ENCODE measurements around the gene DNPH1.

The DNPH1 gene

GRCh38 chr6:43254846-43255245 lies 25.6 kb upstream of the DNPH1 start:
- no peaks in the 10 kb centered on the region for H3K79me1 ChIP-seq (replicated peaks; ENCODE audit: low read length, poor library complexity, severe bottlenecking)
- H2AK5ac ChIP-seq (ENCODE audit: low read length, severe bottlenecking): no peak overlapping the region
- H3K27ac ChIP-seq (ENCODE audit: low read length, poor library complexity, severe bottlenecking): no peak overlapping the region
- H3K4ac ChIP-seq (ENCODE audit: low read depth in 1 of 2, low read length in 2 of 2): no peak overlapping the region
- peaks cover 1% of the 10 kb centered on the region for H3K4me1 ChIP-seq (ENCODE audit: control insufficient read depth, insufficient read depth, low read depth, low read length)
- no peak overlapping the region for H2BK5ac ChIP-seq (ENCODE audit: low read depth, low read length, poor library complexity, severe bottlenecking)
- no peak for DNase-seq
- peaks cover 61 to 63% of the 10 kb centered on the region in 2 experiments for H3K27me3 ChIP-seq (ENCODE audit: control insufficient read depth in 1 of 2, insufficient read depth in 1 of 2, low read length in 2 of 2)
- H2BK12ac ChIP-seq (ENCODE audit: low read length in 2 of 2): peak overlapping the region in 1 of 2 experiments; percentile 9
- H3K23ac ChIP-seq (ENCODE audit: low read length in 2 of 2): no peak overlapping the region
- no peak overlapping the region for H4K8ac ChIP-seq (ENCODE audit: low read length)
- H2AFZ ChIP-seq (ENCODE audit: low read depth, low read length): no peak overlapping the region
- no peak overlapping the region for H3K18ac ChIP-seq (ENCODE audit: low read depth in 1 of 2, low read length in 2 of 2)
- no peaks in the 10 kb centered on the region for H3K36me3 ChIP-seq (ENCODE audit: control insufficient read depth in 1 of 2, insufficient read depth in 2 of 2, low read depth in 1 of 2, low read length in 2 of 2)
- H2BK15ac ChIP-seq (ENCODE audit: low read depth, poor library complexity, severe bottlenecking): no peak overlapping the region
- H3K4me3 ChIP-seq (ENCODE audit: insufficient read depth in 1 of 2, low read depth in 1 of 2, low read length in 2 of 2): no peak overlapping the region
- 88% methylated on average over 11 of the region's 11 CpGs for WGBS
- H3K4me2 ChIP-seq (ENCODE audit: low read length, poor library complexity, severe bottlenecking): no peak overlapping the region
- no peak overlapping the region for H3K9ac ChIP-seq (ENCODE audit: low read length)
- no peak overlapping the region for H2BK120ac ChIP-seq (ENCODE audit: low read depth, low read length)
- no peak overlapping the region for H4K91ac ChIP-seq (ENCODE audit: low read length)
- no peaks in the 10 kb centered on the region for H3K9me3 ChIP-seq (ENCODE audit: control insufficient read depth, low read length)
- no peak overlapping the region for H3K14ac ChIP-seq (ENCODE audit: low read length in 2 of 2)

DNA sequence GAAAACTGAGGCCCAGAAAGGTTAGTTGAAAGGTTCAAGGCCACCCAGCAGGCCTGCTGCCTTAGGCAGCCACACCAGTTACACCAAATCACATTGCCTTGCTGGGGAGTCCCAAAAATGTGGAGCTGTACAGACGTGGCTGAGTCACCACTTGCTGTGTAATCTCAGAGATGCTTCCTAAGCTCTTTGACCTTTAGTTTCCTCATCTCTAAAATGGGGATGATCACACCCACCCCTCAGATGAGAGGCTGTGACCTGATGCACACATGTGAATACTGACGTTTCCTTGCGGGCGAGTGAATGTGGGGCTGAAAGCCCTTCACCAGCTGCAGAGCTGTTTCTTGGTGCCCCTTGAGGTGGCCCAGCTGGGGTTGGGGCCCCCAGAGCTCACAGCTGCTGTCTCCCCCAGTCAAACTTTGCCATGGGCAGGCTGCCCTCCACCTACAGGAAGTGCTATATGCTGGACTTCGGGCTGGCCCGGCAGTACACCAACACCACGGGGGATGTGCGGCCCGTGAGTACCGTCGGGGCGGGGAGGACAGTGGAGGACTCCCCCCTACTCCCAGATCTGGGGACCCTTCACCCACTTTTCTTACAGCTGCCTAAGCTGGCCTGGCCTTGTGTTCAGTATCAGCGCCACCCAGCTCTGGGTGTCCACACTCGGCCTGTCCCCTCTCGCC lies 25.0 kb upstream of the DNPH1 start:
- Histone ChIP-seq H3K27ac (ENCODE audit: low read length, poor library complexity, severe bottlenecking) (no peak overlapping the region), H3K18ac (ENCODE audit: low read depth in 1 of 2, low read length in 2 of 2) (no peak overlapping the region), H2AK5ac (ENCODE audit: low read length, severe bottlenecking) (no peak overlapping the region), H2BK12ac (ENCODE audit: low read length in 2 of 2) (peak overlapping the region in 1 of 2 experiments; percentile 9), H2BK120ac (ENCODE audit: low read depth, low read length) (no peak overlapping the region), H3K4me1 (ENCODE audit: control insufficient read depth, insufficient read depth, low read depth, low read length) (peaks cover 1% of the 10 kb centered on the region), H3K4ac (ENCODE audit: low read depth in 1 of 2, low read length in 2 of 2) (no peak overlapping the region), H3K23ac (ENCODE audit: low read length in 2 of 2) (no peak overlapping the region), H3K14ac (ENCODE audit: low read length in 2 of 2) (no peak overlapping the region), H3K27me3 (ENCODE audit: control insufficient read depth in 1 of 2, insufficient read depth in 1 of 2, low read length in 2 of 2) (peaks cover 60% of the 10 kb centered on the region in 2 experiments), H2BK5ac (ENCODE audit: low read depth, low read length, poor library complexity, severe bottlenecking) (no peak overlapping the region), H4K8ac (ENCODE audit: low read length) (no peak overlapping the region), H3K79me1 (replicated peaks; ENCODE audit: low read length, poor library complexity, severe bottlenecking) (no peaks in the 10 kb centered on the region), H3K36me3 (ENCODE audit: control insufficient read depth in 1 of 2, insufficient read depth in 2 of 2, low read depth in 1 of 2, low read length in 2 of 2) (no peaks in the 10 kb centered on the region), H2BK15ac (ENCODE audit: low read depth, poor library complexity, severe bottlenecking) (no peak overlapping the region), H3K9ac (ENCODE audit: low read length) (no peak overlapping the region), H3K4me2 (ENCODE audit: low read length, poor library complexity, severe bottlenecking) (no peak overlapping the region), H3K4me3 (ENCODE audit: insufficient read depth in 1 of 2, low read depth in 1 of 2, low read length in 2 of 2) (no peak overlapping the region), H2AFZ (ENCODE audit: low read depth, low read length) (no peak overlapping the region), H4K91ac (ENCODE audit: low read length) (no peak overlapping the region), H3K9me3 (ENCODE audit: control insufficient read depth, low read length) (no peaks in the 10 kb centered on the region)
- 88% methylated on average over 15 of the region's 15 CpGs for WGBS
- no peak for DNase-seq

- Histone ChIP-seq H3K27ac (ENCODE audit: low read length, poor library complexity, severe bottlenecking) (no peak overlapping the region), H2AK5ac (ENCODE audit: low read length, severe bottlenecking) (no peak overlapping the region), H2AFZ (ENCODE audit: low read depth, low read length) (no peak overlapping the region), H2BK120ac (ENCODE audit: low read depth, low read length) (no peak overlapping the region), H3K18ac (ENCODE audit: low read depth in 1 of 2, low read length in 2 of 2) (no peak overlapping the region), H2BK15ac (ENCODE audit: low read depth, poor library complexity, severe bottlenecking) (no peak overlapping the region), H3K23ac (ENCODE audit: low read length in 2 of 2) (no peak overlapping the region), H2BK5ac (ENCODE audit: low read depth, low read length, poor library complexity, severe bottlenecking) (no peak overlapping the region), H3K14ac (ENCODE audit: low read length in 2 of 2) (no peak overlapping the region), H3K9me3 (ENCODE audit: control insufficient read depth, low read length) (no peaks in the 10 kb centered on the region), H3K36me3 (ENCODE audit: control insufficient read depth in 1 of 2, insufficient read depth in 2 of 2, low read depth in 1 of 2, low read length in 2 of 2) (no peaks in the 10 kb centered on the region), H3K27me3 (ENCODE audit: control insufficient read depth in 1 of 2, insufficient read depth in 1 of 2, low read length in 2 of 2) (peaks cover 62 to 64% of the 10 kb centered on the region in 2 experiments), H4K8ac (ENCODE audit: low read length) (no peak overlapping the region), H4K91ac (ENCODE audit: low read length) (no peak overlapping the region), H3K4me1 (ENCODE audit: control insufficient read depth, insufficient read depth, low read depth, low read length) (peaks cover 1% of the 10 kb centered on the region), H3K4me3 (ENCODE audit: insufficient read depth in 1 of 2, low read depth in 1 of 2, low read length in 2 of 2) (no peak overlapping the region), H3K9ac (ENCODE audit: low read length) (no peak overlapping the region), H2BK12ac (ENCODE audit: low read length in 2 of 2) (no peak overlapping the region), H3K4ac (ENCODE audit: low read depth in 1 of 2, low read length in 2 of 2) (no peak overlapping the region), H3K4me2 (ENCODE audit: low read length, poor library complexity, severe bottlenecking) (no peak overlapping the region), H3K79me1 (replicated peaks; ENCODE audit: low read length, poor library complexity, severe bottlenecking) (no peaks in the 10 kb centered on the region)
- 93% methylated on average over 11 of the region's 11 CpGs for WGBS
- DNase-seq: no peak
These were observed 24.1 kb upstream of the DNPH1 start for GRCh38 chr6:43253401-43253800.

DNA sequence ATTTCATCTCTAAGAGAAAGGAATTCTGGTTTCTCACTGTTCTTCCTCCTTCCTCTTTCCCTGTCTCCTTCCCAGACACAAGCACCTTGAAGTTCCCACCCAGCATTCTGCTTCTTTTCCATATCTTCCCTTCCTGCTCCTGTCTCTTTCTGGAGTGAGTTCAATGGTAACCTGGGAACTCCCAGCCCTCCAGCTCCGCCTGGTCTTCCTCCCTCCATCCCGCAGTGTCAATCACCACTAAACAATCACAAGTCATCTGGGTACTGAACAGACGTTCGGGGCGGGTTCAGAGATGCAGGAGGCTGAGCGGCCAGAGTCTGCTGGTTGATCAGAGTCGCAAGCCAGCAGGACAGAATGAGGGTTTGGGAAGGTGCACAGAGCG lies 21.7 kb upstream of the DNPH1 start:
- H2BK120ac ChIP-seq (ENCODE audit: low read depth, low read length): no peak overlapping the region

More for the DNA sequence above, 21.7 kb upstream of the DNPH1 start:
- Histone ChIP-seq H3K4me2 (ENCODE audit: low read length, poor library complexity, severe bottlenecking) (no peak overlapping the region), H3K4me3 (ENCODE audit: insufficient read depth in 1 of 2, low read depth in 1 of 2, low read length in 2 of 2) (no peak overlapping the region), H3K79me1 (replicated peaks; ENCODE audit: low read length, poor library complexity, severe bottlenecking) (no peaks in the 10 kb centered on the region), H3K14ac (ENCODE audit: low read length in 2 of 2) (no peak overlapping the region), H3K4ac (ENCODE audit: low read depth in 1 of 2, low read length in 2 of 2) (no peak overlapping the region), H2BK12ac (ENCODE audit: low read length in 2 of 2) (no peak overlapping the region), H3K9me3 (ENCODE audit: control insufficient read depth, low read length) (no peaks in the 10 kb centered on the region), H3K9ac (ENCODE audit: low read length) (no peak overlapping the region), H2BK5ac (ENCODE audit: low read depth, low read length, poor library complexity, severe bottlenecking) (no peak overlapping the region), H3K27me3 (ENCODE audit: control insufficient read depth in 1 of 2, insufficient read depth in 1 of 2, low read length in 2 of 2) (peaks cover 64 to 73% of the 10 kb centered on the region in 2 experiments), H3K36me3 (ENCODE audit: control insufficient read depth in 1 of 2, insufficient read depth in 2 of 2, low read depth in 1 of 2, low read length in 2 of 2) (no peaks in the 10 kb centered on the region), H3K4me1 (ENCODE audit: control insufficient read depth, insufficient read depth, low read depth, low read length) (peaks cover 14% of the 10 kb centered on the region), H4K8ac (ENCODE audit: low read length) (no peak overlapping the region), H2BK15ac (ENCODE audit: low read depth, poor library complexity, severe bottlenecking) (no peak overlapping the region), H4K91ac (ENCODE audit: low read length) (no peak overlapping the region), H3K18ac (ENCODE audit: low read depth in 1 of 2, low read length in 2 of 2) (no peak overlapping the region), H3K23ac (ENCODE audit: low read length in 2 of 2) (no peak overlapping the region), H2AK5ac (ENCODE audit: low read length, severe bottlenecking) (no peak overlapping the region), H3K27ac (ENCODE audit: low read length, poor library complexity, severe bottlenecking) (no peak overlapping the region), H2AFZ (ENCODE audit: low read depth, low read length) (no peak overlapping the region)
- DNase-seq: no peak
- WGBS: 40% methylated on average over 8 of the region's 8 CpGs

All from mesenchymal stem cell (in vitro differentiated cells and primary cell).